Vagina (tissue), 2 donors: ENCODE measurements around the gene FSD1L. TPM values are rescaled to one million over a fixed set of nuclear protein-coding genes. Genes with fewer than 3 reads are reported as not detected.
"Not testable (repeated sequence)": the region's sequence is repeated elsewhere in the genome, so short reads cannot be mapped to it uniquely, and the experiment has no call there.

Source experiments
- DNase-seq, 2 donors: peaks; one replicate each; pipeline ENCODE4 v3.0.0-alpha.2; 2017; ENCODE audit errors: extremely low spot score in 2 of 2
- H3K27ac ChIP-seq: fragments of 200-600 bp; sonication (generic); one replicate; pipeline ENCODE4 v1.5.1; 2019
- H3K27me3 ChIP-seq: fragments of 200-600 bp; sonication (generic); one replicate; pipeline ENCODE4 v1.5.1; 2019
- H3K36me3 ChIP-seq, 2 donors: fragments of 200-600 bp; sonication (generic); one replicate each; pipeline ENCODE4 v1.5.1; 2017 to 2019
- H3K4me1 ChIP-seq: fragments of 200-600 bp; sonication (generic); one replicate; pipeline ENCODE4 v1.5.1; 2019
- H3K4me3 ChIP-seq, 2 donors: fragments of 200-600 bp; sonication (generic); 1 replicate in 1 of 2; 2 replicates in 1 of 2; pipeline ENCODE4 v1.5.1; 2016 to 2019
- H3K9me3 ChIP-seq: fragments of 200-600 bp; sonication (generic); one replicate; pipeline ENCODE4 v1.5.1; 2019
- POLR2A ChIP-seq, 2 donors: fragments of 450-650 bp; IDR thresholded peaks; one replicate each; pipeline ENCODE4 v1.6.1; 2017; ENCODE audit warnings: antibody characterized with exemption in 2 of 2, mild to moderate bottlenecking in 2 of 2, moderate library complexity in 2 of 2
- POLR2AphosphoS5 ChIP-seq, 2 donors: sonication (generic); formaldehyde crosslinking; IDR thresholded peaks; one replicate each; pipeline ENCODE4 v1.9.0; 2017; ENCODE audit warnings: antibody characterized with exemption in 2 of 2, mild to moderate bottlenecking in 2 of 2, low read depth in 1 of 2; ENCODE audit not compliant: insufficient read depth in 1 of 2
- intact Hi-C: fragments of 100-400 bp; cut with DNase I; formaldehyde crosslinking; loops from one replicate; pipeline ENCODE4 v1.15.1; 2023
- total RNA-seq: library from RNA; depleted of rRNA; stranded (reverse); fragments of >200 nt; gene quantifications from one replicate; pipeline ENCODE4 v1.2.3, GENCODE V29; 2016
- TF ChIP-seq, protein P1 (sequence below), 3 experiments: fragments of 450-650 bp in 2 of 3; fragments of 200-600 bp in 1 of 3; sonication (generic) in 1 of 3; IDR thresholded peaks; one replicate each; pipeline ENCODE4 v1.5.1; 2017 to 2019; ENCODE audit warnings: antibody characterized with exemption in 3 of 3, mild to moderate bottlenecking in 2 of 3, moderate library complexity in 2 of 3

Gene FSD1L
- total RNA-seq, 1 donor from 2014 or later, result 4.2 TPM

DNA sequence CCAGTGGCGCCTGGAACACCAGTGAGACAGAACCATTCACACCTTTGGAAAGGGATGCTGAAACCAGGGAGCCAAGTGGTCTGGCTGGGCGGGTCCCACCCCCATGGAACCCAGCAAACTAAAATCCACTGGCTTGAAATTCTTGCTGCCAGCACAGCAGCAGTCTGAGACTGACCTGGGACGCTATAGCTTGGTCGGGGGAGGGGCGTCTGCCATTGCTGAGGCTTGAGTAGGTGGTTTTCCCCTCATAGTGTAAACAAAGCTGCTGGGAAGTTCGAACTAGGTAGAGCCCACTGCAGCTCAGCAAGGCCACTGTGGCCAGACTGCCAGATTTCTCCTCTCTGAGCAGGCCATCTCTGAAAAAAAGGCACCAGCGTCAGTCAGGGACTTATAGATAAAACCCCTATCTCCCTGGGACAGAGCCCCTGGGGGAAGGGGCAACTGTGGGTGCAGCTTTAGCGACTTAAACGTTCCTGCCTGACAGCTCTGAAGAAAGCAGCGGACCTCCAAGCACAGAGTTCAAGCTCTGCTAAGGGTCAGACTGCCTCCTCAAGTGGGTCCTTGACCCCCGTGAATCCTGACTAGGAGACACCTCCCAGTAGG, 68.1 kb downstream of the FSD1L start:
- intact Hi-C loops, result no loop called here
- Histone ChIP-seq H3K4me3 (no peak overlapping the region), H3K27ac (no peak overlapping the region), H3K36me3 (no peaks in the 10 kb centered on the region), H3K9me3 (no peaks in the 10 kb centered on the region), H3K4me1 (no peaks in the 10 kb centered on the region), H3K27me3 (no peaks in the 10 kb centered on the region)
- TF ChIP-seq POLR2A (IDR thresholded peaks at IDR 0.05), result no peak
- TF ChIP-seq, protein P1, sequence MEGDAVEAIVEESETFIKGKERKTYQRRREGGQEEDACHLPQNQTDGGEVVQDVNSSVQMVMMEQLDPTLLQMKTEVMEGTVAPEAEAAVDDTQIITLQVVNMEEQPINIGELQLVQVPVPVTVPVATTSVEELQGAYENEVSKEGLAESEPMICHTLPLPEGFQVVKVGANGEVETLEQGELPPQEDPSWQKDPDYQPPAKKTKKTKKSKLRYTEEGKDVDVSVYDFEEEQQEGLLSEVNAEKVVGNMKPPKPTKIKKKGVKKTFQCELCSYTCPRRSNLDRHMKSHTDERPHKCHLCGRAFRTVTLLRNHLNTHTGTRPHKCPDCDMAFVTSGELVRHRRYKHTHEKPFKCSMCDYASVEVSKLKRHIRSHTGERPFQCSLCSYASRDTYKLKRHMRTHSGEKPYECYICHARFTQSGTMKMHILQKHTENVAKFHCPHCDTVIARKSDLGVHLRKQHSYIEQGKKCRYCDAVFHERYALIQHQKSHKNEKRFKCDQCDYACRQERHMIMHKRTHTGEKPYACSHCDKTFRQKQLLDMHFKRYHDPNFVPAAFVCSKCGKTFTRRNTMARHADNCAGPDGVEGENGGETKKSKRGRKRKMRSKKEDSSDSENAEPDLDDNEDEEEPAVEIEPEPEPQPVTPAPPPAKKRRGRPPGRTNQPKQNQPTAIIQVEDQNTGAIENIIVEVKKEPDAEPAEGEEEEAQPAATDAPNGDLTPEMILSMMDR (IDR thresholded peaks at IDR 0.05), result no peak
- no peak for TF ChIP-seq POLR2AphosphoS5 (IDR thresholded peaks at IDR 0.05; ENCODE audit: insufficient read depth in 1 of 2, low read depth in 1 of 2)
- no peak for DNase-seq

DNA sequence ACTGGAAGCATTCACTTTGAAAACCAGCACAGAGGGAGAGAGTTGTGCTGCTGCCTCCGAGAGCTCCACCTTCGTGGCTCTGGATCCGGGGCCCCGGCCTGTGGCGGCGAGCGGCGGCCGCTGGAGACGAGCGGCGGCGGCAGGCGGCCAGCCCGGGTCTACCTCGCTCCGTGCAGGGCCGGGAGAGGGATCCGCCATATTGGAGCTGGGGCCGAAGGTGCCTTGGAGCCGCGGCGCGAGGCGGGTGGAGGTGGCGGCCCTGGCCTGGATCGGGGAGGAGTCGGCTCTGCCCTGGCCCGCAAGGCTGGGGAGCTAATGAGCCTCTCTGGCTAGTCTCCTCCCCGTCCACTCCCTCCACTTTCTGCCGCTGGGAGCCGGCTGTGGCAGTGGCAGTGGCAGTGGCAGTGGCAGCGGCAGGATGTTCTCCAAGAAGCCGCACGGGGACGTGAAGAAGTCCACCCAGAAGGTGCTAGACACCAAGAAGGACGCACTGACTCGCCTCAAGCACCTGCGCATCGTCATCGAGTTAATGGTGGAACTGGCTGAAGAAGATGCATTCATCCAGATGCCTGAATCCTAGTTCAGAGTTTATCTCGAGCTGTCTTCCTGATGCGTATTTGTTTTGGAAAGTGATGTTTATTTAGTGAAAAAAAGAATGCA, 72.0 kb downstream of the FSD1L start:
- H3K27me3 ChIP-seq, H3K4me1 ChIP-seq, H3K9me3 ChIP-seq, DNase-seq, intact Hi-C loops, H3K36me3 ChIP-seq: not testable (repeated sequence)
- H3K4me3 ChIP-seq, result peak overlapping the region; percentile 34 to 43
- H3K27ac ChIP-seq, result peak overlapping the region; percentile 60

DNA sequence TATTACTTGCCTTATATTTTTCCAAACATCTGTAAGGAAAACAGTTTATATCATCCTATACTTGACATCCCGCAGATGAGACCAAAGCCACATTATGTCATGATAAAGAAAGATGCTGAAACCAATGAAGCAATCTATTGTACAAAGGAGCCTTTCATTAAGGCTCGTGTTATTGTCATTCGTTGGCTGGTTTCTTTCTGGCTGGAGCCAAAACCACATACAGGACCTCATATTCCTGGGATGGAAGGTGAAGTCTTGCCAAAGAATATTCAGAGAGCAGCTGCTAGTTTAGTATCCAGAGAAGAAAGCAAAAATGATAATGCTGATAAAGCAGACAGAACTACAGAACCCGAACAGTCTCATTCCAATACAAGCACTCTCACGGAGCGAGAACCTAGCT, 73.2 kb downstream of the FSD1L start:
- DNase-seq, intact Hi-C loops: not testable (repeated sequence)

DNA sequence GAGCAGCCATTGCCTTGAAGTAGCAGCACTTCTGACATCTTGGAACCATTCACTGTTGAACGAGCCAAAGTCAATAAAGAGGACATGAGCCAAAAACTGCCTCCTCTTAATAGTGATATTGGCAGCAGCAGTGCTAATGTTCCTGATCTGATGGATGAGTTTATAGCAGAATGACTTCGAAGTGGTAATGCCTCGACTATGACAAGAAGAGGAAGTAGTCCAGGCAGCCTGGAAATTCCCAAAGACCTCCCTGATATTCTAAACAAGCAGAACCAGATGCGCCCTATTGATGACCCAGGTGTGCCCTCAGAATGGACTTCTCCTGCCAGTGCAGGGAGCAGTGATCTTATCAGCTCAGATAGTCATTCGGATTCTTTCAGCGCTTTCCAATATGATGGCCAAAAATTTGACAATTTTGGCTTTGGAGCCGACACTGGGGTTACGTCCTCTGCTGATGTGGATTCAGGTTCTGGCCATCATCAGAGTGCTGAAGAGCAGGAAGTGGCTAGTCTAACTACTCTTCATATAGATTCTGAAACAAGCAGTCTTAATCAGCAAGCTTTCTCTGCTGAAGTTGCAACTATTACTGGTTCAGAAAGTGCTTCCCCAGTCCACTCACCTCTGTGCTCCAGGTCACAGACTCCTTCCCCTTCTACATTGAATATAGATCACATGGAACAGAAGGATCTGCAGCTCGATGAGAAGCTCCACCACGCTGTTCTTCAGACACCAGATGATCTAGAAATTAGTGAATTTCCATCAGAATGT, 75.0 kb downstream of the FSD1L start:
- H3K4me1 ChIP-seq, intact Hi-C loops, H3K4me3 ChIP-seq, H3K27ac ChIP-seq, H3K9me3 ChIP-seq, H3K36me3 ChIP-seq, H3K27me3 ChIP-seq, DNase-seq: not testable (repeated sequence)

More for the DNA sequence above, 73.2 kb downstream of the FSD1L start:
- H3K4me1 ChIP-seq, H3K27ac ChIP-seq, H3K27me3 ChIP-seq, H3K36me3 ChIP-seq, H3K9me3 ChIP-seq, H3K4me3 ChIP-seq: not testable (repeated sequence)

DNA sequence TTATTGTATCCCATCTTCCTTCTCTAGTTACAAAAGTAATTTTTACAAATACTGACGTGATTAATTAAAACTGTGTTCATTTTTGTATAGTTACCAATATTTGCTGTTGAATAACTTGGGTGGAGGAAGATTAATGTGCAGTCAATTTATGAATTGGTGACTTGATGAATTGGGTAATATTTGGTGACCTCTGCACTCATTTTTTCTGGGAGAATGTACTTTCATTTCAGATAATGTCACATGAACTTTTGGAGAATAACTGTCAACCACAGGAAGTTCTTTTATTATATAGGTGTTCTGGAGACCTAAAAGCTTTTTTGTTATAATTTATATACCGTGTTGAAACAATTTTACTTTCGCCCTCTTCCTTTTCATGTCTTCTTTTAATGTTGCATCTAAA, 83.7 kb downstream of the FSD1L start:
- no peak for DNase-seq
- Histone ChIP-seq H3K4me3 (no peak overlapping the region), H3K27ac (no peak overlapping the region), H3K27me3 (no peaks in the 10 kb centered on the region), H3K9me3 (no peaks in the 10 kb centered on the region), H3K36me3 (no peaks in the 10 kb centered on the region), H3K4me1 (no peaks in the 10 kb centered on the region)
- intact Hi-C loops, result no loop called here
- TF ChIP-seq, protein P1 (IDR thresholded peaks at IDR 0.05), result no peak
- no peak for TF ChIP-seq POLR2AphosphoS5 (IDR thresholded peaks at IDR 0.05; ENCODE audit: insufficient read depth in 1 of 2, low read depth in 1 of 2)
- no peak for TF ChIP-seq POLR2A (IDR thresholded peaks at IDR 0.05)

DNA sequence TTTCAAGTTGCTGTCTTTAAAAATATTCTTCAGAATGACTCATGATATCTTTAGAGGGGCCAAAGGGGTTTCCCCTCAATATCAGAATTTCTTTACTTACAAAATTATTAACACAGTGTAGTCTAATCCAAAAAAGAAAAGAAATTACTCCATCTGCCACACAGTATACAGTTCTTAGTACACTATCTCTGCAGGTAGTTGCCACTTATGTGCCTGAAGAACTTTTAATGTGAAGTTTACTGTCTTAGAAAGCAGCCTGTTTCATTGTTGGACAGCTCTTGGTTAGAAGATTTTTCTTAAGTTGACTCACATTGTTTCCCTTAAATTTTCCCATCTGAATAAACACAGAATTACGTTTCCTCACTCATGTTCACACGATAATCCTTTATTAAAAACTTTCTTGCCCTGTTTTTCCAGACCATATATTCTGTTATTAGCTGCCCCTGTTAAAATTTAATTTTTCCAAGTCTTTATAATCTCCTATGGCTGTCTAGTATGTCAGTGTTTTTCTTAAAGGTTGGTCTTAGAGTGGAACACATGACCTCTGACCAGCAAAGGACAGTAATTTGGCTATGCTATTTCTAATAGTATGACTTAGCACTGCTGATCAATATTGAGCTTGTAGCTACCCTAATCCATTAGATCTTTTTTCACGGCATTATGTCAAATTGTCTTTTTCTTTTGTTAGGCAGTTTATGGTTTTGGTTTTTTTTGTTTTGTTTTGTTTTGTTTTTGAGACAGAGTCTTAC, 88.3 kb downstream of the FSD1L start:
- Histone ChIP-seq H3K9me3 (no peaks in the 10 kb centered on the region), H3K36me3 (no peaks in the 10 kb centered on the region), H3K27me3 (no peaks in the 10 kb centered on the region), H3K4me3 (no peak overlapping the region), H3K4me1 (no peaks in the 10 kb centered on the region), H3K27ac (no peak overlapping the region)
- no peak for DNase-seq
- intact Hi-C loops, result no loop called here
- TF ChIP-seq, protein P1 (IDR thresholded peaks at IDR 0.05), result no peak
- TF ChIP-seq POLR2AphosphoS5 (IDR thresholded peaks at IDR 0.05; ENCODE audit: insufficient read depth in 1 of 2, low read depth in 1 of 2), result no peak
- no peak for TF ChIP-seq POLR2A (IDR thresholded peaks at IDR 0.05)
